WERI-Rb-1 (cell line): ENCODE data around the gene OR5B17.
"Not testable (repeated sequence)": the region's sequence is repeated elsewhere in the genome, so short reads cannot be mapped to it uniquely, and the experiment has no call there.

ENCODE experiments used
- DNase-seq: peaks from one replicate; pipeline ENCODE4 v3.0.0-alpha.2; 2020
- H3K27ac ChIP-seq: fragments of 250-450 bp; sonication (Bioruptor Pico); 2 replicates; pipeline ENCODE4 v1.5.1; 2020; ENCODE audit warnings: mild to moderate bottlenecking, moderate library complexity
- H3K27me3 ChIP-seq: fragments of 250-450 bp; sonication (Bioruptor Pico); 2 replicates; pipeline ENCODE4 v1.5.1; 2021; ENCODE audit warnings: mild to moderate bottlenecking, low read depth, moderate library complexity; ENCODE audit not compliant: insufficient read depth, severe bottlenecking
- H3K36me3 ChIP-seq: fragments of 250-450 bp; sonication (Bioruptor Pico); 2 replicates; pipeline ENCODE4 v1.5.1; 2020; ENCODE audit warnings: mild to moderate bottlenecking, moderate library complexity
- H3K4me3 ChIP-seq: 2 replicates; pipeline ENCODE4 v1.5.1; 2011; ENCODE audit warnings: low read depth, mild to moderate bottlenecking, control low read depth, low read length
- H3K9me3 ChIP-seq: fragments of 250-450 bp; sonication (Bioruptor Pico); 2 replicates; pipeline ENCODE4 v1.5.1; 2021; ENCODE audit warnings: mild to moderate bottlenecking, moderate library complexity; ENCODE audit not compliant: severe bottlenecking
- CTCF ChIP-seq: IDR thresholded peaks from 2 replicates; pipeline ENCODE4 v1.5.1; 2011; ENCODE audit warnings: low read depth, mild to moderate bottlenecking, control low read depth, inconsistent platforms, low read length

Gene OR5B17

DNA sequence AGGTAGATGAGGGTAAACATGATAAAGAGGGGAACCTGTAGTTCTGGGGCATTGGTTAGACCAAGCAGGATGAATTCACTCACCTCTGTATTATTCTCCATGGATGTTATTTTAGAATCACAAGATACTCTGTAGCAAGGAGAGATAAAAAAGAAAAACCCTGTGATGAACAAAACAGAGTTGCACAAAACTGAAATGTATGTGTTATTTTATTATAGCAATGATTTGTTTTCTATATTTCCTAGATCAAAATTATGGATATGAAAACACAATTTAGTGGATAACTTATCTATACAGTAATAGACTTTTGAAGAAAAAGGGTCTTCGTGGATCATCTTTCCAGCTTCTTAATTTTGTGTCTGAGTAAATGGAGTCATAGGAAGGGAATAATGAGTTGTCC is at the start of gene OR5B17:
OR5B17 (minus strand) TSS at position 101 of the 400 bp plus-strand sequence; CDS start at position 101, 0 bp downstream.
- no peaks in the 10 kb centered on the region for H3K36me3 ChIP-seq
- no peaks in the 10 kb centered on the region for H3K9me3 ChIP-seq
- peaks cover 16% of the 10 kb centered on the region for H3K27me3 ChIP-seq
- no peak for TF ChIP-seq CTCF
- DNase-seq, result no peak
- no peak within 1 kb of the TSS for H3K27ac ChIP-seq
- H3K4me3 ChIP-seq, result no peak within 1 kb of the TSS

DNA sequence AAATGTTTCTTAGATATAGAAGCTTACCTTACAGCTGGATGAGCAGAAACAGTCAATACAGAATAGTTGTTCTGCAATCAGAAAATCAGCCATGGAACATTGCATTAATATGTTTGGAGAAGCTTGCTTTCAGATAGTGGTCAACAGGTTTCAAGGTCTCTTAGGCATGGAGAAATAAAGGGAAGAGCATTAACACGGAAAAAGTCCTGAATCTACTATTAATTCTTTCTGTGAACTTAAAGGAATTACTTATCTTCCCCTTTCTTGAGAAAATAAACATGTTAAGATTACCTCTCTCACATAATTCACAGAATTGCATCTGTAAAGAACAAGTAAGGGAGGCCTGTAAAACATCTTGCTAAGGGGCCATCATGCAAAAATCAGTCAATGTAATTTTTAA is 47.9 kb upstream of the OR5B17 start, which contains the start of gene OR5B3:
OR5B3 (minus strand) TSS at position 101 of the 400 bp plus-strand sequence. CDS start 3,465 bp downstream, outside the sequence.
- no peak for DNase-seq
- TF ChIP-seq CTCF, result no peak
- Histone ChIP-seq H3K27ac (no peak within 1 kb of the TSS), H3K9me3 (peaks cover 3% of the 10 kb centered on the region), H3K36me3 (no peaks in the 10 kb centered on the region), H3K4me3 (no peak within 1 kb of the TSS), H3K27me3 (peaks cover 20% of the 10 kb centered on the region)

GRCh38 chr11:58399622-58400021 is 40.8 kb upstream of the OR5B17 start:
- not testable (repeated sequence) for H3K4me3 ChIP-seq

GRCh38 chr11:58395581-58395980 is 36.7 kb upstream of the OR5B17 start:
- no peaks in the 10 kb centered on the region for H3K9me3 ChIP-seq
- no peak overlapping the region for H3K4me3 ChIP-seq
- TF ChIP-seq CTCF, result no peak
- DNase-seq, result no peak
- H3K27ac ChIP-seq, result no peak overlapping the region
- H3K27me3 ChIP-seq, result peaks cover 34% of the 10 kb centered on the region
- no peaks in the 10 kb centered on the region for H3K36me3 ChIP-seq

More at GRCh38 chr11:58399622-58400021, 40.8 kb upstream of the OR5B17 start:
- not testable (repeated sequence) for DNase-seq, H3K9me3 ChIP-seq, H3K36me3 ChIP-seq, H3K27ac ChIP-seq
- H3K27me3 ChIP-seq, result peaks cover 31% of the 10 kb centered on the region

GRCh38 chr11:58394195-58394594 is 35.3 kb upstream of the OR5B17 start:
- Histone ChIP-seq H3K27me3 (peaks cover 41% of the 10 kb centered on the region), H3K36me3 (no peaks in the 10 kb centered on the region), H3K9me3 (no peaks in the 10 kb centered on the region), H3K4me3 (no peak overlapping the region), H3K27ac (no peak overlapping the region)
- DNase-seq, result no peak
- TF ChIP-seq CTCF, result no peak

- Histone ChIP-seq H3K9me3 (no peaks in the 10 kb centered on the region), H3K36me3 (no peaks in the 10 kb centered on the region), H3K4me3 (no peak overlapping the region), H3K27me3 (peaks cover 44% of the 10 kb centered on the region), H3K27ac (no peak overlapping the region)
- no peak for DNase-seq
- TF ChIP-seq CTCF, result no peak
Measured at GRCh38 chr11:58392746-58393145, 33.9 kb upstream of the OR5B17 start.
